ENCODE data around the gene PADI2.

DNA sequence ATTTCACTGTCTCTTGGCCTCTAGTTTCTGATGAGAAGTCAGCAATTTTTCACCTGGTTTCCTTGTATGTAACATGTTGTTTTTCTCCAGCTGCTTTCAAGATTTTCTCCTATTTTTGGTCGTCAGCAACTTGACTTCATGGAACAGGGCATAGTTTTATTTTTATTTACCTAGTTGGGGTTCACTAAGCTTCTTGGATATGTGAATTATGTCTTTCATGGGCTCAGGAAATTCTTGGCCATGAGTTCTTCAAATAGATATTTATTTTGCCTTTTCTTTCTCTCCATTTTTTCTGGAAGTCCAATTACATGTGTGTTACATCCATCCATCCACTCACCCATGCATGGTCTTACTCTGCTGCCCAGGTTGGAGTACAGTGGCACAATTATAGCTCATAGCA lies 79.1 kb downstream of the PADI2 start:
- no peak for TF ChIP-seq POLR2A (IDR thresholded peaks at IDR 0.05)
- TF ChIP-seq, protein P1, sequence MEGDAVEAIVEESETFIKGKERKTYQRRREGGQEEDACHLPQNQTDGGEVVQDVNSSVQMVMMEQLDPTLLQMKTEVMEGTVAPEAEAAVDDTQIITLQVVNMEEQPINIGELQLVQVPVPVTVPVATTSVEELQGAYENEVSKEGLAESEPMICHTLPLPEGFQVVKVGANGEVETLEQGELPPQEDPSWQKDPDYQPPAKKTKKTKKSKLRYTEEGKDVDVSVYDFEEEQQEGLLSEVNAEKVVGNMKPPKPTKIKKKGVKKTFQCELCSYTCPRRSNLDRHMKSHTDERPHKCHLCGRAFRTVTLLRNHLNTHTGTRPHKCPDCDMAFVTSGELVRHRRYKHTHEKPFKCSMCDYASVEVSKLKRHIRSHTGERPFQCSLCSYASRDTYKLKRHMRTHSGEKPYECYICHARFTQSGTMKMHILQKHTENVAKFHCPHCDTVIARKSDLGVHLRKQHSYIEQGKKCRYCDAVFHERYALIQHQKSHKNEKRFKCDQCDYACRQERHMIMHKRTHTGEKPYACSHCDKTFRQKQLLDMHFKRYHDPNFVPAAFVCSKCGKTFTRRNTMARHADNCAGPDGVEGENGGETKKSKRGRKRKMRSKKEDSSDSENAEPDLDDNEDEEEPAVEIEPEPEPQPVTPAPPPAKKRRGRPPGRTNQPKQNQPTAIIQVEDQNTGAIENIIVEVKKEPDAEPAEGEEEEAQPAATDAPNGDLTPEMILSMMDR (IDR thresholded peaks at IDR 0.05) = no peak
